ENCODE data around the gene NCOA6.

Gene NCOA6

DNA sequence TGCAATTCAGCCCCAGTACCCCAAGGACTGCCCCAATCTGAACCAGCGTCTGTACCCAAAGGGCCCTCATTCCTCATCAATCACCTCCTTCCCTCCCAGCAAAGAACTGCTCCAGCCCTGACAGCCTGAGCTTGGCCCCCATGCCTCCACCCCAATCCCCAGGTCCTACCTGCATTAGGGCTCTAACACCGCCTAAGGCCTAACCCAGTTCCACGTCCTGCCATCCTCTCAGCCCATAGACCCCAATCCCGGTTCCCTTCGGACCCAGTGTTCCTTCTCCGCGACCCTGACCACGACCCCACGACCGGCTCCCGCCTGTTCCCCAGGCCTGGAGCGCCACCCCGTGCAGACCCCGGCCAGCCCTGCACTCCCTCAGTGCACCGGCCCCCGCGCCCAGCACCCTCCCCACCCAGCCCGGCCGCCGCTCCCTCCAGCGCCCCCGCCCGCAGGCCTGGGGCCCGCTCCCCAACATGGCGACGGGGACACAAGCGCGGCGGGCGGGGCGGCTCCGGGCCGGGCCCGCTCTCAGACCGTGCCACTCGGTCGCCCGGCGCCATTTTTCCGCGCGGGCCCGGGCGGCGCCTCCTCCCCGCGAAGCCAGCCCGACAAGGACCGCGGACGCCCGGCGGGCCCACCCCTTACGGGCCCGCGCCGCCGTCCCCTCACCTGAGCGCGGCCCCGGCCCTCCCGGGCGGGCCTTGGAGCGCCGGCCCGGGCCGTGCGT, 483 bp downstream of the NCOA6 start:
- Histone ChIP-seq H3K9me2 (ENCODE audit: low read depth, low read length) (no peaks in the 10 kb centered on the region), H3K27me3 (ENCODE audit: insufficient read depth, low read length) (no peaks in the 10 kb centered on the region), H3K79me2 (ENCODE audit: insufficient read depth, low read length) (peaks cover 42% of the 10 kb centered on the region), H2AFZ (ENCODE audit: low read length) (no peak overlapping the region), H3K36me3 (ENCODE audit: insufficient read depth, low read length) (no peaks in the 10 kb centered on the region), H3K4me1 (ENCODE audit: insufficient read depth, low read length, severe bottlenecking) (peaks cover 24% of the 10 kb centered on the region), H3K9ac (ENCODE audit: low read length) (peak overlapping the region; percentile 84), H3K27ac (ENCODE audit: low read depth, low read length, poor library complexity, severe bottlenecking) (peak overlapping the region; percentile 57), H3K9me3 (ENCODE audit: low read length) (no peaks in the 10 kb centered on the region), H3F3A (ENCODE audit: insufficient read depth, low read length) (no peaks in the 10 kb centered on the region), H3K4me3 (ENCODE audit: low read depth, low read length, poor library complexity, severe bottlenecking) (peak overlapping the region; percentile 88), H3K4me2 (ENCODE audit: low read length) (peak overlapping the region; percentile 76), H4K20me1 (ENCODE audit: insufficient read depth, low read length) (no peaks in the 10 kb centered on the region)
- no peak for TF ChIP-seq EZH2 (IDR thresholded peaks at IDR 0.05; ENCODE audit: borderline replicate concordance, low read length)
- TF ChIP-seq, protein P1, sequence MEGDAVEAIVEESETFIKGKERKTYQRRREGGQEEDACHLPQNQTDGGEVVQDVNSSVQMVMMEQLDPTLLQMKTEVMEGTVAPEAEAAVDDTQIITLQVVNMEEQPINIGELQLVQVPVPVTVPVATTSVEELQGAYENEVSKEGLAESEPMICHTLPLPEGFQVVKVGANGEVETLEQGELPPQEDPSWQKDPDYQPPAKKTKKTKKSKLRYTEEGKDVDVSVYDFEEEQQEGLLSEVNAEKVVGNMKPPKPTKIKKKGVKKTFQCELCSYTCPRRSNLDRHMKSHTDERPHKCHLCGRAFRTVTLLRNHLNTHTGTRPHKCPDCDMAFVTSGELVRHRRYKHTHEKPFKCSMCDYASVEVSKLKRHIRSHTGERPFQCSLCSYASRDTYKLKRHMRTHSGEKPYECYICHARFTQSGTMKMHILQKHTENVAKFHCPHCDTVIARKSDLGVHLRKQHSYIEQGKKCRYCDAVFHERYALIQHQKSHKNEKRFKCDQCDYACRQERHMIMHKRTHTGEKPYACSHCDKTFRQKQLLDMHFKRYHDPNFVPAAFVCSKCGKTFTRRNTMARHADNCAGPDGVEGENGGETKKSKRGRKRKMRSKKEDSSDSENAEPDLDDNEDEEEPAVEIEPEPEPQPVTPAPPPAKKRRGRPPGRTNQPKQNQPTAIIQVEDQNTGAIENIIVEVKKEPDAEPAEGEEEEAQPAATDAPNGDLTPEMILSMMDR (IDR thresholded peaks at IDR 0.05; ENCODE audit: low read length), result peak; percentile 23; the same call in 1 of the 2 replicates

DNA sequence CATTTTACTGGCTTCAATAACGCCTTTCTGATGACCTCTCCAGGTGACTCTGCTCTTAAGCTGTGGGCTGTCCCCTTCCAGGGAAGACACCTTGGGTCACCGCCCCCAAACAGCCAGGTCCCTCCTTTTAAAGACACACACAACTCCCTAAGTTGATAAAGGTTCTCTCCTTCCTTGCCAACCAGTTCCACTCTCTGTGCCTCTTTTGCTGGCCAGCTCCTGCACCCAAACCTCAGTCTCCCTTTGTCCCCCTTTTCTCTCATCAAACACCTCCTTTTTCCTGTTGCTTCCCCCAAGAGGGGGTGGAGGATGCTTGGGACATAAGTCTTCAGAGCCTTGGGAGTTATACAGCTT, 1.0 kb downstream of the NCOA6 start:
- H3K4me1 ChIP-seq (ENCODE audit: insufficient read depth, low read length, severe bottlenecking), result peaks cover 24% of the 10 kb centered on the region
- no peaks in the 10 kb centered on the region for H3F3A ChIP-seq (ENCODE audit: insufficient read depth, low read length)
- H3K9me3 ChIP-seq (ENCODE audit: low read length), result no peaks in the 10 kb centered on the region
- peak overlapping the region; percentile 76 for H3K4me2 ChIP-seq (ENCODE audit: low read length)
- no peak overlapping the region for H2AFZ ChIP-seq (ENCODE audit: low read length)
- peak overlapping the region; percentile 84 for H3K9ac ChIP-seq (ENCODE audit: low read length)
- H3K79me2 ChIP-seq (ENCODE audit: insufficient read depth, low read length), result peaks cover 47% of the 10 kb centered on the region
- H3K27ac ChIP-seq (ENCODE audit: low read depth, low read length, poor library complexity, severe bottlenecking), result peak overlapping the region; percentile 57
- H3K36me3 ChIP-seq (ENCODE audit: insufficient read depth, low read length), result no peaks in the 10 kb centered on the region
- H3K9me2 ChIP-seq (ENCODE audit: low read depth, low read length), result no peaks in the 10 kb centered on the region
- H4K20me1 ChIP-seq (ENCODE audit: insufficient read depth, low read length), result no peaks in the 10 kb centered on the region
- H3K27me3 ChIP-seq (ENCODE audit: insufficient read depth, low read length), result no peaks in the 10 kb centered on the region
- TF ChIP-seq, protein P1 (IDR thresholded peaks at IDR 0.05; ENCODE audit: low read length), result no peak
- TF ChIP-seq EZH2 (IDR thresholded peaks at IDR 0.05; ENCODE audit: borderline replicate concordance, low read length), result no peak
- H3K4me3 ChIP-seq (ENCODE audit: low read depth, low read length, poor library complexity, severe bottlenecking), result peak overlapping the region; percentile 88

DNA sequence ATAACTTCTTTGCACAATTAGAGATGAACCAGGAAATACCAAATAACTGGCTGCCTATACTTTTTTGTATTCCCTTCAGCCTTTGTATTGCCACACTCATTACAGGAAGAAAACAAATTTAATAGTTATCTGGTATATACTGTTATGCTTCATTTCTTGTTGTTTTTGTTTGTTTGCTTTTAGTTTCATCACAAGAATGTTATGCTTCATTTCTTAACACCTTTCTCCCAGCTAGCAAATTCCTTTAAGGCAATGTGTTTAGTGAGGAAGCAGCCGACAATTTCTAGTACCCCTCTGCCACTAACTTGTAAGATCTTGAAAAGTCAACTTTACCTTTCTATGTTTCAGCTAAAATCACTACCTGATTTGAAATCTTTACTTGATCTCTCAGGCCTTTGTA, 1.4 kb downstream of the NCOA6 start:
- Histone ChIP-seq H3K4me1 (ENCODE audit: insufficient read depth, low read length, severe bottlenecking) (peaks cover 23% of the 10 kb centered on the region), H3K9me3 (ENCODE audit: low read length) (no peaks in the 10 kb centered on the region), H3K27ac (ENCODE audit: low read depth, low read length, poor library complexity, severe bottlenecking) (no peak overlapping the region), H3F3A (ENCODE audit: insufficient read depth, low read length) (no peaks in the 10 kb centered on the region), H2AFZ (ENCODE audit: low read length) (no peak overlapping the region), H3K9me2 (ENCODE audit: low read depth, low read length) (no peaks in the 10 kb centered on the region), H3K4me3 (ENCODE audit: low read depth, low read length, poor library complexity, severe bottlenecking) (peak overlapping the region; percentile 88), H3K27me3 (ENCODE audit: insufficient read depth, low read length) (no peaks in the 10 kb centered on the region), H3K36me3 (ENCODE audit: insufficient read depth, low read length) (no peaks in the 10 kb centered on the region), H3K79me2 (ENCODE audit: insufficient read depth, low read length) (peaks cover 51% of the 10 kb centered on the region), H4K20me1 (ENCODE audit: insufficient read depth, low read length) (no peaks in the 10 kb centered on the region), H3K4me2 (ENCODE audit: low read length) (peak overlapping the region; percentile 76), H3K9ac (ENCODE audit: low read length) (peak overlapping the region; percentile 84; the same call in 1 of the 2 replicates)
- no peak for TF ChIP-seq EZH2 (IDR thresholded peaks at IDR 0.05; ENCODE audit: borderline replicate concordance, low read length)
- TF ChIP-seq, protein P1 (IDR thresholded peaks at IDR 0.05; ENCODE audit: low read length), result no peak
